ENCODE results near the gene SS18L1. TPM values are rescaled to one million over a fixed set of nuclear protein-coding genes. Genes with fewer than 3 reads are reported as not detected.

SS18L1 gene
- total RNA-seq, 1 experiment from 2014 or later = 34.7 TPM

DNA sequence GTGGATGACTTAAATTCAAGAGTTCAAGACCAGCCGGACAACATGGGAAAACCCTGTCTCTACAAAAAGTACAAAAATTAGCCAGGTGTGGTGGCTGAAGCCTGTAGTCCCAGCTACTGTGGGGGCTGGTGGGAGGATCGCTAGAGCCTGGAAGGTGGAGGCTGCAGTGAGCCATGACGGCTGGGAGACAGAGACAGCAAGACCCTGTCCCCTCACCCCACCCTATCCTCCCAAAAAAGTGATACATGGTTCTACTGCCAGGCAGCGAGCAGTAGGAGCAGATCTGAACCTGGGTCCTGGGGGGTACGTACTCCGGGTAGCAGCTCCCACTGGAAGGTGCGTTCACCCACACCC lies 2.5 kb upstream of the SS18L1 start:
- no TSS peak for BruUV-seq (replicated peaks)
- Histone ChIP-seq H3K4me1 (ENCODE audit: insufficient read depth, low read length, poor library complexity, severe bottlenecking) (peaks cover 4% of the 10 kb centered on the region), H3K4me3 (ENCODE audit: low read depth, low read length, poor library complexity, severe bottlenecking) (peak overlapping the region; percentile 91), H3K27me3 (replicated peaks; ENCODE audit: insufficient read depth, low read depth, low read length, poor library complexity) (no peaks in the 10 kb centered on the region), H3K9me3 (ENCODE audit: low read depth, low read length, poor library complexity, severe bottlenecking) (no peaks in the 10 kb centered on the region), H3K36me3 (ENCODE audit: insufficient read depth, low read length, poor library complexity, severe bottlenecking) (peaks cover 54% of the 10 kb centered on the region), H3K27ac (ENCODE audit: low read depth, low read length, poor library complexity, severe bottlenecking) (peak overlapping the region; percentile 95)
- ChIA-PET POLR2A (ENCODE audit: low non-redundant PET) (no interaction called here), CTCF (no interaction called here)
- DNase-seq (ENCODE audit: low spot score) = no peak
- intact Hi-C loops (cut with micrococcal nuclease; ENCODE audit: unreplicated experiment) = no loop called here
- TF ChIP-seq EZH2 (IDR thresholded peaks at IDR 0.05; ENCODE audit: borderline replicate concordance, low read depth, low read length, poor library complexity, severe bottlenecking) (no peak), CTCF (conservative IDR thresholded peaks at IDR 0.05; ENCODE audit: low read depth, low read length) (no peak)

DNA sequence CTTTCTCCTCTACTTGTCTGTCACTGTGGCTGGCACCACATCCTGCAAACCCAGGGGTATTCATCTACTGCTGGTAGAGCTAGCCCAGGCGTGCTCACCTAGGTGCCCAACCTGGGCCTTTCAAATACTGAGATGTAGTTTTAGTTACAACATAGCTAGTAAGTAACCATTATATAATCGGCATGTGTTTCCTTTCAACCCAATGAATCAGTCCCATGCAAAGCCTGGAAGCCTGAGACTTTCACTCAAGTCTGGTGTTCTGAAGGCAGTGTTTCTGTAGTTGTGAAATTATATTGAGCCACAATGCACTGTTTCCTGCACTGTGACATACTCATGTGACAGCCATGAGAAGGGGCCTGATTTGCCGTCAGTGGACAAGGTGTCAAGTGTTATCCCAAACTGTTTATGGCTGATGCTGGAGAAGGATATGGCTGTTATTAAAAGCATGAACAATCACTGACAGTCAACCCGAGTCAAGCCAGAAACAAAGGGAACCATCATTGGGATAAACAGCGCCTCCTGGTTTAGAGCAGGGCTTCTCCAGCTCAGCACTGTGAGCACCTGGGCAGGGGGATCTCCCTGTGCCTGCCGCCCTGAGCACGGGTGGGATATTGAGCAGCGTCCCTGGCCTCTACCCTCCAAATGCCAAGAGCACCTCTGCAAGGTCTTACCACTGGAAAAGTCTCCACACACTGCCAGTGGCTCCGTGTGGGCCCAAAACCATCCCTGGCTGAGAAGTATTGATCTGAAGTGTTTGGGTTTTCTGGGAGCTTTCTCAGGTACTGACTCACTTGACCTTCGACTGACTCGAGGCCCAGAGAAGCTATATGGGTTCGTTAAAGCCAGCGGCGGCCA lies 1.9 kb upstream of the SS18L1 start:
- peak; percentile 38 for DNase-seq (ENCODE audit: low spot score)
- CTCF ChIA-PET = interaction anchor here (0.6 kb wide), 1 partner anchor 131 kb away, joined by 3 read pairs; no protein-coding TSS in a partner anchor
- intact Hi-C loops (cut with micrococcal nuclease; ENCODE audit: unreplicated experiment) = no loop called here

More for the DNA sequence above, 1.9 kb upstream of the SS18L1 start:
- POLR2A ChIA-PET (ENCODE audit: low non-redundant PET) = interaction anchor here (0.6 kb wide), 1 partner anchor 20 kb away, joined by 3 read pairs; no protein-coding TSS in a partner anchor
- peaks cover 48% of the 10 kb centered on the region for H3K36me3 ChIP-seq (ENCODE audit: insufficient read depth, low read length, poor library complexity, severe bottlenecking)
- H3K9me3 ChIP-seq (ENCODE audit: low read depth, low read length, poor library complexity, severe bottlenecking) = no peaks in the 10 kb centered on the region
- peaks cover 4% of the 10 kb centered on the region for H3K4me1 ChIP-seq (ENCODE audit: insufficient read depth, low read length, poor library complexity, severe bottlenecking)
- peak overlapping the region; percentile 95 for H3K27ac ChIP-seq (ENCODE audit: low read depth, low read length, poor library complexity, severe bottlenecking)
- H3K4me3 ChIP-seq (ENCODE audit: low read depth, low read length, poor library complexity, severe bottlenecking) = peak overlapping the region; percentile 91
- H3K27me3 ChIP-seq (replicated peaks; ENCODE audit: insufficient read depth, low read depth, low read length, poor library complexity) = no peaks in the 10 kb centered on the region
- no TSS peak for BruUV-seq (replicated peaks)
- peak; percentile 55 for TF ChIP-seq CTCF (conservative IDR thresholded peaks at IDR 0.05; ENCODE audit: low read depth, low read length)
- no peak for TF ChIP-seq EZH2 (IDR thresholded peaks at IDR 0.05; ENCODE audit: borderline replicate concordance, low read depth, low read length, poor library complexity, severe bottlenecking)

Data from A673 (cell line).